A673 (cell line): ENCODE results near the gene FEN1. TPM values are rescaled to one million over a fixed set of nuclear protein-coding genes. Genes with fewer than 3 reads are reported as not detected.

Experiments
- BruUV-seq: library from RNA; stranded (reverse); fragments of 400-500 nt; replicated peaks from 2 replicates; lab custom pipeline; 2021; lab: Mats Ljungman, UMichigan
- CTCF ChIA-PET: fragments of 300-600 bp; sonication (Branson Sonifier 250); formaldehyde crosslinking; loops from one replicate; lab custom pipeline; 2022; ENCODE audit warnings: antibody characterized with exemption; lab: Charles Lee
- POLR2A ChIA-PET: fragments of 300-600 bp; sonication (Branson Sonifier 250); formaldehyde crosslinking; loops from one replicate; lab custom pipeline; 2022; ENCODE audit warnings: antibody characterized with exemption; ENCODE audit not compliant: low non-redundant PET; lab: Charles Lee
- DNase-seq: peaks from one replicate; pipeline ENCODE4 v3.0.0-alpha.2; 2015; ENCODE audit warnings: low spot score
- H3K27ac ChIP-seq: fragments of 200-600 bp; sonication (generic); 2 replicates; pipeline ENCODE4 v1.5.1; 2016; ENCODE audit warnings: mixed run types, low read depth, mild to moderate bottlenecking, mixed read lengths, antibody characterized with exemption, low read length; ENCODE audit not compliant: poor library complexity, severe bottlenecking
- H3K27me3 ChIP-seq: fragments of 200-600 bp; sonication (generic); replicated peaks from 2 replicates; pipeline ENCODE4 v1.6.1; 2017; ENCODE audit warnings: mixed run types, low read depth, mild to moderate bottlenecking, mixed read lengths, antibody characterized with exemption, low read length; ENCODE audit not compliant: insufficient read depth, poor library complexity
- H3K36me3 ChIP-seq: fragments of 200-600 bp; sonication (generic); 2 replicates; pipeline ENCODE4 v1.6.1; 2016; ENCODE audit warnings: mixed run types, mild to moderate bottlenecking, mixed read lengths, antibody characterized with exemption, low read length; ENCODE audit not compliant: insufficient read depth, poor library complexity, severe bottlenecking
- H3K4me1 ChIP-seq: fragments of 200-600 bp; sonication (generic); 2 replicates; pipeline ENCODE4 v1.6.1; 2017; ENCODE audit warnings: mixed run types, mild to moderate bottlenecking, mixed read lengths, antibody characterized with exemption, low read length; ENCODE audit not compliant: insufficient read depth, poor library complexity, severe bottlenecking
- H3K4me3 ChIP-seq: fragments of 200-600 bp; sonication (generic); 2 replicates; pipeline ENCODE4 v1.5.1; 2016; ENCODE audit warnings: low read depth, mixed run types, mild to moderate bottlenecking, mixed read lengths, low read length; ENCODE audit not compliant: poor library complexity, severe bottlenecking
- H3K9me3 ChIP-seq: fragments of 200-600 bp; sonication (generic); 2 replicates; pipeline ENCODE4 v1.6.1; 2016; ENCODE audit warnings: mixed run types, low read depth, mild to moderate bottlenecking, mixed read lengths, antibody characterized with exemption, low read length; ENCODE audit not compliant: poor library complexity, severe bottlenecking
- EZH2 ChIP-seq: fragments of 200-600 bp; sonication (generic); IDR thresholded peaks from 2 replicates; pipeline ENCODE4 v1.6.1; 2017; ENCODE audit warnings: borderline replicate concordance, low read depth, mild to moderate bottlenecking, mixed read lengths, antibody characterized with exemption, low read length; ENCODE audit not compliant: poor library complexity, severe bottlenecking
- intact Hi-C: fragments of 100-400 bp; cut with micrococcal nuclease; formaldehyde crosslinking; loops from one replicate; pipeline ENCODE4 v1.10.0; 2022; ENCODE audit not compliant: unreplicated experiment
- total RNA-seq: library from RNA; stranded (reverse); gene quantifications from 2 replicates; pipeline ENCODE4 v1.2.3, GENCODE V29; 2021
- TF ChIP-seq, protein P1 (sequence below): fragments of 300-800, 200-600 bp; sonication (generic); conservative IDR thresholded peaks from 2 replicates; pipeline ENCODE4 v1.5.1; 2017; ENCODE audit warnings: low read depth, mild to moderate bottlenecking, antibody characterized with exemption, low read length, moderate library complexity, mixed read lengths

Gene FEN1
- total RNA-seq, 1 experiment from 2014 or later, result 152 TPM

DNA sequence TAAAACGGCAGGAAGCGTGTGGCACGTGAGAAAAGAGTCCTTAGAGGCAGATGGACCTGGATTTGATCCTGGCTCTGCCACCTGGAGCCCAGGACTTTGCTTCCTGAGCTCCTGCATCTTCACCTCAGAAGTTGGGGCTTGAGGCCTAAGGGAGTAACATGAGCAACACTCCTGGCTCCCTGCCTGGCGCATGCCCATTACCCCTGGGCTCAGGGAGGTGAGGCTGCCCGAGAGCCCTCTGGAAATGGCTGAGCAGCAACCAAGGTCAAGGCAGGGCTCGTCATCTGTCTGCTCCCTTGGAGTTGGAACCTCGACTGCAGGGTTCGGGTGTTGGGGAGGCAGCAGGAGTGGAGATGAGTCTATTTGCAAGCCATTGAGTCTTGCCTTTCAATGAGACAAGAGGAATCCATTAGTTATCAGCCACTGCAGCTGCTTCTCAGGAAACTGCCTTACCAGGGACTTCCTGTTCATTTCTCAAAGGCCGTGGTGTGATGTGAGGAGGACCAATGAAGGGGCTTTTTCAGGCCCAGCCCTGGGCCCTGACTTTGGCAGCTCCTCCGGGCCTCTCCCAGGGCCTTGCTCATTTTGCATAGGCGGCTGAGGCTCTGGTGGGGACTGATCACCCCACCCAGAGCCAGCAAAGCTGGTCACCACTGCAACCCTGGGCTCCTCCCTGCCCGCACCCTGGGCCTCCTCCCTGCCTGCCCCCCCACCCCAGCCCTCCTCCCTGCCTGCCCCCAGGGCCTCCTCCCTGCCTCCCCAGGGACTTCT lies 41.8 kb downstream of the FEN1 start:
- TF ChIP-seq, protein P1, sequence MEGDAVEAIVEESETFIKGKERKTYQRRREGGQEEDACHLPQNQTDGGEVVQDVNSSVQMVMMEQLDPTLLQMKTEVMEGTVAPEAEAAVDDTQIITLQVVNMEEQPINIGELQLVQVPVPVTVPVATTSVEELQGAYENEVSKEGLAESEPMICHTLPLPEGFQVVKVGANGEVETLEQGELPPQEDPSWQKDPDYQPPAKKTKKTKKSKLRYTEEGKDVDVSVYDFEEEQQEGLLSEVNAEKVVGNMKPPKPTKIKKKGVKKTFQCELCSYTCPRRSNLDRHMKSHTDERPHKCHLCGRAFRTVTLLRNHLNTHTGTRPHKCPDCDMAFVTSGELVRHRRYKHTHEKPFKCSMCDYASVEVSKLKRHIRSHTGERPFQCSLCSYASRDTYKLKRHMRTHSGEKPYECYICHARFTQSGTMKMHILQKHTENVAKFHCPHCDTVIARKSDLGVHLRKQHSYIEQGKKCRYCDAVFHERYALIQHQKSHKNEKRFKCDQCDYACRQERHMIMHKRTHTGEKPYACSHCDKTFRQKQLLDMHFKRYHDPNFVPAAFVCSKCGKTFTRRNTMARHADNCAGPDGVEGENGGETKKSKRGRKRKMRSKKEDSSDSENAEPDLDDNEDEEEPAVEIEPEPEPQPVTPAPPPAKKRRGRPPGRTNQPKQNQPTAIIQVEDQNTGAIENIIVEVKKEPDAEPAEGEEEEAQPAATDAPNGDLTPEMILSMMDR, result no peak
- no peak for TF ChIP-seq EZH2
- Histone ChIP-seq H3K27me3 (no peaks in the 10 kb centered on the region), H3K4me1 (peaks cover 72% of the 10 kb centered on the region), H3K4me3 (peak overlapping the region; percentile 96), H3K9me3 (no peaks in the 10 kb centered on the region), H3K36me3 (peaks cover 89% of the 10 kb centered on the region), H3K27ac (peak overlapping the region; percentile 97)
- ChIA-PET POLR2A (no interaction called here), CTCF (interaction anchor here (1.1 to 1.6 kb wide), 2 partner anchors 37 to 113 kb away, joined by 8 to 11 read pairs; no protein-coding TSS in a partner anchor)
- intact Hi-C loops, result no loop called here
- BruUV-seq, result TSS peak; percentile 94
- DNase-seq, result peak; percentile 99

DNA sequence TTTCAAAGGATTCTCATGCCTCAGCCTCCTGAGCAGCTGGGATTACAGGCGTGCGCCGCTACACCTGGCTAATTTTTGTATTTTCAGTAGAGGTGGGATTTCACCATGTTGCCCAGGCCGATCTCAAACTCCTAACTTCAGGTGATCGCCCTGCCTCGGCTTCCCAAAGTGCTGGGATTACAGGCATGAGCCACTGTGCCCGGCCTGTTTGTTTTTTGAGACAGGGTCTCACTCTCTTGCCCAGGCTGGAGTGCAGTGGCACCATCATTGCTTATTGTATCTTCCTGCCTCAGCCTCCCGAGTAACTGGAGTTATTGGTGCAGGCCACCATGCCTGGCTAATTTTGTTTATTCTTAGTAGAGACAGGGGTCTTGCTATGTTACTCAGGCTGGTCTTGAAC lies 43.5 kb downstream of the FEN1 start:
- Histone ChIP-seq H3K27ac (peak overlapping the region; percentile 97), H3K4me1 (peaks cover 62% of the 10 kb centered on the region), H3K9me3 (no peaks in the 10 kb centered on the region), H3K36me3 (peaks cover 89% of the 10 kb centered on the region), H3K4me3 (no peak overlapping the region), H3K27me3 (no peaks in the 10 kb centered on the region)
- intact Hi-C loops, result no loop called here
- no peak for DNase-seq
- TF ChIP-seq EZH2, result no peak
- TF ChIP-seq, protein P1, result no peak
- no TSS peak for BruUV-seq
- POLR2A ChIA-PET, result no interaction called here
- CTCF ChIA-PET, result no interaction called here

DNA sequence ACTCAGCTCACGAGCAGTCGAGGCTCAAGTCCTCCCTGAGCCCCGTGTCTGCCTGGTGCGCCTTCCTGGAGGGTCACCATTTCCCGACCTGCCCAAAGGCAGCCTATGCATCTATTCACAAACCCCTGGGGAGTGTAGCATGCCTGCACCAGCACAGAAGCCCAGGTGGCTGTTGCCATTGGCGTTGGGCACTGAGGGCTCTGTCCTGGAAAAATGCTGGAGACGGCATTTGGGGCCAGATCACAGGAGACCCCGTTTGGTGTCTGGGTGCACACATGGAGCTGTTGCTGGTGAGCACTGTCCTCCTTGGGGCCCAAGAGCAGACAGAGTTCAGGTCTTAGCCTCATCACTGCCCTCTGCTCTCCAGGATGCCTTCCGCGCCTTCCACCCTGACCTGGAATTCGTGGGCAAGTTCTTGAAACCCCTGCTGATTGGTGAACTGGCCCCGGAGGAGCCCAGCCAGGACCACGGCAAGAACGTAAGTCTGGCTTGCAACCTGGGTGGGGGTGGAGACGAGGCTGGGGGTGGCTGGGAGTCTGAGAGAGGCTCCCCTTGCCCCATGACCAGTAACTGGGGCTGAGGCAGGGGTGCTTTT lies 44.8 kb downstream of the FEN1 start:
- intact Hi-C loops, result no loop called here
- ChIA-PET CTCF (no interaction called here), POLR2A (interaction anchor here (0.6 to 0.7 kb wide), 2 partner anchors 45 to 292 kb away, joined by 3 to 4 read pairs; no protein-coding TSS in a partner anchor)
- Histone ChIP-seq H3K4me1 (peaks cover 49% of the 10 kb centered on the region), H3K9me3 (no peaks in the 10 kb centered on the region), H3K27me3 (no peaks in the 10 kb centered on the region), H3K36me3 (peaks cover 89% of the 10 kb centered on the region), H3K4me3 (no peak overlapping the region), H3K27ac (peak overlapping the region; percentile 97)
- DNase-seq, result no peak
- BruUV-seq, result no TSS peak
- TF ChIP-seq, protein P1, result no peak
- TF ChIP-seq EZH2, result no peak
